ENCODE results near the gene SLC39A11.

SLC39A11 gene

GRCh38 chr17:72677714-72678390, 414.6 kb downstream of the SLC39A11 start:
- Histone ChIP-seq H3K36me3 (ENCODE audit: control insufficient read depth, insufficient read depth, low read length) (no peaks in the 10 kb centered on the region), H3K4me3 (replicated peaks; ENCODE audit: low read depth, low read length) (no peak overlapping the region), H3K27me3 (replicated peaks; ENCODE audit: control insufficient read depth, insufficient read depth, low read length) (no peaks in the 10 kb centered on the region)
- TF ChIP-seq CTCF (IDR thresholded peaks at IDR 0.05; ENCODE audit: insufficient read depth, low read length, poor library complexity, severe bottlenecking), result no peak
- DNase-seq (ENCODE audit: extremely low read depth, insufficient read length), result no peak

DNA sequence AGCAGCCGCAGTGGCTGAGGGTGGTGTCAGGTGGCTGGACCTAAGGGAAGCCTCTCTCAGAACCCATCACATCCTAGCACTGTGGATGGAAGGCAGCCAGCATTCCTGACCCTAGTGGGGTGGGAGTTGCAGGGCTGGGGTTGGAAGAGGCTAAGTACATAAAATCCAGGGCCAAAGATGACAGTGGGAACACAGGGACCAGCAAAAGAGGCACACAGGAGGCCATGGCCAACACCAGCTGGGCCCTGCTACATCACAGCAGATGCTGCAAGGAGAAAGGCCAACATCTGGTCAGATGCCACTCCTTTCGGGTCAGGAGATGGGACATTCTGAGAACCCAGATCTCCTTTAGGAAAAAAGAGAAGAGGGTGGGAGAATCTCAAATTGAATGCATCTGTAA, 415.4 kb downstream of the SLC39A11 start:
- Histone ChIP-seq H3K4me3 (replicated peaks; ENCODE audit: low read depth, low read length) (no peak overlapping the region), H3K36me3 (ENCODE audit: control insufficient read depth, insufficient read depth, low read length) (no peaks in the 10 kb centered on the region), H3K27me3 (replicated peaks; ENCODE audit: control insufficient read depth, insufficient read depth, low read length) (no peaks in the 10 kb centered on the region)
- no peak for DNase-seq (ENCODE audit: extremely low read depth, insufficient read length)
- TF ChIP-seq CTCF (IDR thresholded peaks at IDR 0.05; ENCODE audit: insufficient read depth, low read length, poor library complexity, severe bottlenecking), result no peak

DNA sequence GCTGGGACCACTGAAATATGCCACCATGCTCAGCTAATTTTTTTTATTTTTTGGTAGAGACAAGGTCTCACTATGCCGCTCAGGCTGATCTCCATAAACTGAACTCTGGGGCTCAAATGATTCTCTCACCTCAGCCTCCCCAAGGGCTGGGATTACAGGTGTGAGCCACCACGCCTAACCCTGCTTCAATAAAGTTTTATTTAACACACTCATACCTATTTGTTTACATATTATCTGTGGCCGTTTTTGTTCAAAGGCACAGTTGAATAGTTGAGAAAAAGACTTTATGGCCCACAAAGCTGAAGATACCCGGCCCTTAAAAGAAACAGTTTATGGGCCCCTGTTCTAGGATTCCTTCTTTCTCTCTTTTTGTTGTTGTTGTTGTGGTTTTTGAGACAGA, 419.8 kb downstream of the SLC39A11 start:
- Histone ChIP-seq H3K4me3 (replicated peaks; ENCODE audit: low read depth, low read length) (no peak overlapping the region), H3K36me3 (ENCODE audit: control insufficient read depth, insufficient read depth, low read length) (no peaks in the 10 kb centered on the region), H3K27me3 (replicated peaks; ENCODE audit: control insufficient read depth, insufficient read depth, low read length) (no peaks in the 10 kb centered on the region)
- no peak for TF ChIP-seq CTCF (IDR thresholded peaks at IDR 0.05; ENCODE audit: insufficient read depth, low read length, poor library complexity, severe bottlenecking)
- DNase-seq (ENCODE audit: extremely low read depth, insufficient read length), result no peak

DNA sequence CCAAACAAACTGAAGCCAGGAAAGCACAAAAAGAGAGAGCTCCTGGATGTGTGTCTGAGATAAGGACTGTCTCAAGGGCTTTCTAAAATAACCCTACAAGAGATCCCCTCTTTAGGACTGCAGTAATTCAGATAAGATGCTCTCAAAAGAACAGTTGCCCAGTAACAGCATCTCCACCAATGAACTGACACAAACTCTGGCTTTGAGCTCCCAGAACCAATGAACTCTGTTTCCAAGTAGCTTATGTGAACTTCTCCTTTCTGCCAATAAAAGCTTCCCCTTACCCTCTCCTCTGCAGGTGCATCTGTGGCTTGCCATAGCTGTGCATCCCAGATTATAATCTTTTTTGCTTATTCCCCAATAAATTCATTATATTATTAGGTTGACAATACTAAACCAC, 421.5 kb downstream of the SLC39A11 start:
- no peak for DNase-seq (ENCODE audit: extremely low read depth, insufficient read length)
- no peak for TF ChIP-seq CTCF (IDR thresholded peaks at IDR 0.05; ENCODE audit: insufficient read depth, low read length, poor library complexity, severe bottlenecking)
- Histone ChIP-seq H3K4me3 (replicated peaks; ENCODE audit: low read depth, low read length) (no peak overlapping the region), H3K27me3 (replicated peaks; ENCODE audit: control insufficient read depth, insufficient read depth, low read length) (no peaks in the 10 kb centered on the region), H3K36me3 (ENCODE audit: control insufficient read depth, insufficient read depth, low read length) (no peaks in the 10 kb centered on the region)

- no peaks in the 10 kb centered on the region for H3K36me3 ChIP-seq (ENCODE audit: control insufficient read depth, insufficient read depth, low read length)
- no peak for DNase-seq (ENCODE audit: extremely low read depth, insufficient read length)
- H3K27me3 ChIP-seq (replicated peaks; ENCODE audit: control insufficient read depth, insufficient read depth, low read length), result no peaks in the 10 kb centered on the region
- no peak for TF ChIP-seq CTCF (IDR thresholded peaks at IDR 0.05; ENCODE audit: insufficient read depth, low read length, poor library complexity, severe bottlenecking)
- no peak overlapping the region for H3K4me3 ChIP-seq (replicated peaks; ENCODE audit: low read depth, low read length)
These were observed 425.1 kb downstream of the SLC39A11 start for GRCh38 chr17:72667096-72668063.
